Stimulated activated CD4-positive, alpha-beta T cell treated with anti-CD3 and anti-CD28 coated beads, Interleukin-12 subunit alpha, Interleukin-12 subunit beta, amount 100 ng/mL, for 48 hours (primary cell): ENCODE results near the gene ZNF324B.
"Not testable (repeated sequence)": the region's sequence is repeated elsewhere in the genome, so short reads cannot be mapped to it uniquely, and the experiment has no call there.

Experiments
- DNase-seq, 3 donors: peaks; one replicate each; pipeline ENCODE4 v3.0.0-alpha.2; 2020; ENCODE audit warnings: low read depth in 2 of 3, low spot score in 1 of 3

ZNF324B gene

GRCh38 chr19:58479736-58480480, 28.5 kb downstream of the ZNF324B start:
- no peak for DNase-seq

GRCh38 chr19:58480481-58480830, 29.0 kb downstream of the ZNF324B start:
- DNase-seq, result no peak

DNA sequence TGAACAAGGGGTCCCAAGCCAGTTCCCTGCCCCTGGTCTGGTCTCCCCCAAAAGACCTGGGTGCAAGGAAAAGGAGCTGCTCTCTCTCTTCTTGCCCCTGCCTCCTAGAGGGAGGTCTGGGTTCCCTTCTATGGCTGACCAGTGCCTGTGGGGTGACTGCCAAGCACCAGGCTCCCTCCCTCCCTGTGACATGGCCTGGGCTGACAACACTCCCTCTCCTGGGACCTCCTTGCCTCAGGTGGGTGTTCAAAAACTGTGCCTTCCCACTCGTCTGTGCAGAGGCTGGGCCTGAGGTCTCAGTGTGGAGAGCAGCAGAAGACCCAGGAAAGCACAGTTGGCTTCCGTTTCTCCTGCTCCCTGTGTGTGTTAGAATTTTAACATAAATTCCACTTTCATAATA, 29.4 kb downstream of the ZNF324B start:
- no peak for DNase-seq

DNA sequence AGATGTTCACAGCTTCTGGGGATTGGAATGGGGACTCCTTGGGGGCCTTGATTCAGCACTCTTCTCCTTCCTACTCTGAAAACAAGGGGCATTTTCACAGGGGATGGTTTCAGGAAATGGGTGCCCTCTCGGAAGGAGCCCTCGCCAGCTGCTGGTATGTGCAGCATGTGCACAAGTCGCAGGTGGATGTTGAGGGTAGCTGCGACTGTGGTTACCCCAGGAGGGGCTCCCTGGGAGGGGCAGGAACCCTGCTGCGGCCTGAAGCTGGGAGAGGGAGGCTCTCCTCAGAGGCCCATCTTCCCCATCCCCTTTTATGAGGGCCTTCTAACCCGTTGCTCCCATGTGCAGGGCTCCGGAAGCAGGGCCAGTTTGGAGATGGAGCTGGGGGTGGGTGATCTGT, 30.9 kb downstream of the ZNF324B start:
- DNase-seq, result no peak

DNA sequence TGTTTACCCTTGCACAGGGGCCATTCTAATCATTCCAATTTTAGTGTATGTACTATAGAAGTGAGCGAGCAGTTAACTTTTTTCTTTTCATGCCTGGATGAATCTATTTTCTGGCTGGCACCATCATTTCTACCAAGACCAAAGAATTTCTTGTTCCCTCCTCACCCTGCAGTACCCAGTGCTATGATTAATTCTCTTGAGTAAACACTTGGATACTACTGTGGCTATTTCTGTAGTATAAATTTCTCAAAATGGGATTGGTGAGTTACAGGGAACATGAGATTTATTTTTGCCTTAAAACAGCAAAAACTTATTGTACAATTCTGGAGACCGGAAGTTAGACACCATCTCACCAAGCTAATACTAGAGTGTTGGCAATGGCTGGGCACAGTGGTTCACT, 32.4 kb downstream of the ZNF324B start:
- no peak for DNase-seq

DNA sequence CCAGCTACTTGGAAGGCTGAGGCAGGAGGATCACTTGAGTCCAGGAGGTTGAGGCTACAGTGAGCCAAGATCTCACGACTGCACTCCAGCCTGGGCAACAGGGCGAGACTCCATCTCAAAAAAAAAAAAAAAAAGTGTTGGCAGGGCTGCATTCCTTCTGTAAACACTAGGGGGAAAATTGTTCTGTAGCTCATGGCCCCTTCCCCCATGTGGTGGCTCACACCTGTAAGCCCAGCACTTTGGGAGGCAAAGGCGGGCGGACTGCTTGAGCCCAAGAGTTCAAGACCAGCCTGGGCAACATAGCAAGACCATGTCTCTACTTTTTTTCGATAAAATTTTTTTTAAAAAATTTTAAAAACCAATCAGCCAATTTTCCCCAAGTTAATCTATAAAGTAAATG, 32.9 kb downstream of the ZNF324B start:
- not testable (repeated sequence) for DNase-seq

DNA sequence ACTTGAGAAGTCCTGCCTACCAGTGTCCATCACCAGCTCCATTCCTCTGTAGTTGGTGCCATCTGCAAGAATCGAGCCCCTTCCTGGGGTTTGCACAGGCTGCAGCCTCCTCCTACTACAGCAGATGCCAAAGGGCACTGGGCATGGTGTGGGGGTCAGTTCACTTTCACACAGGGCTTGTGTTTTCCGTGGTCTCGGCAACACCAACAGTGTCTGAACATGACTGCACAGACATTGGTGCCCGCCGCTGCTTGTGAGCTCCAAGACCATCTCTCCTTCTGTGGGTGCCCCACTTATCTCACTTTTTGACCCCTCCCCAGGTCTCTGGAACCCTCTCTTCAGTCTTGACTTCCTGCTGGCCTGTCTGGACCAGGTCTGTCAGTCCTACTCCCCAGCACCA, 40.0 kb downstream of the ZNF324B start:
- no peak for DNase-seq

GRCh38 chr19:58492265-58492664, 40.8 kb downstream of the ZNF324B start:
- no peak for DNase-seq

- DNase-seq, result no peak
Observed at GRCh38 chr19:58497634-58498170, 46.3 kb downstream of the ZNF324B start.

DNA sequence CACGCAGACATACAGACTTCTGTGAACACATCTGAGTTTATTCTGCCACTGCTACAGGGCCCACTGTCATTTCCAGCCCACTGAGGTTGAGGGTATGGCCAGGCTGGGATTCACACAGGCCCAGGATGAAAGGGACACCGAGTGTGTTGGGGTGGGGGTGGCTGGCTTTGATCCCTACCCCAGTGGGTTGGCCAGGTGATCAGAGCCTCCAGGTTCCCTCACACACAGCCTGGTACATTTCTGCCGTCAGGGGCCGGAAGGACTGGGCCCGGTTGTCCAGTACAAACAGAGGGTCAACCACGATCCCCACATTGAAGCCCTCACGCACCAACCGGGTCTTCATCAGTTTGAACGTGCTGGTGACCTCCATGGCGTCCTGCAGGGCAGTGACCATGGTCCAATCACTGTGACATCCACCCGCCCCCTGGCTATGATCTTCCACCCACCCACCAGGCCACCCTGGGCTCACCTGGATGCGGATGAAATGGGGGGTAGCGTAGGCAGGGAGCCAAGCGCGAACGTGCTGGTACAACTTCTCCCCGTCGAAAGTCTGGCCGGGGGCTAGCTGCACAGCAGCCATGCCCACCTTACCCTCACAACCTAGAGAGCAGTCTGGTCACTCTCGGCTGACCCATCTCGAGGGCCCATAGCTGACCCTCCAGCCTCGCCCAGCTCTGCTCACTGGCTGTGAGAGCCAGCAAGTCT, 47.0 kb downstream of the ZNF324B start:
- DNase-seq, result no peak

- DNase-seq, result peak; percentile 99
Observed at GRCh38 chr19:58499021-58499927, 47.9 kb downstream of the ZNF324B start.

- no peak for DNase-seq
Observed at GRCh38 chr19:58500242-58500641, 48.8 kb downstream of the ZNF324B start.
